ENCODE data around the gene ABCF1.

DNA sequence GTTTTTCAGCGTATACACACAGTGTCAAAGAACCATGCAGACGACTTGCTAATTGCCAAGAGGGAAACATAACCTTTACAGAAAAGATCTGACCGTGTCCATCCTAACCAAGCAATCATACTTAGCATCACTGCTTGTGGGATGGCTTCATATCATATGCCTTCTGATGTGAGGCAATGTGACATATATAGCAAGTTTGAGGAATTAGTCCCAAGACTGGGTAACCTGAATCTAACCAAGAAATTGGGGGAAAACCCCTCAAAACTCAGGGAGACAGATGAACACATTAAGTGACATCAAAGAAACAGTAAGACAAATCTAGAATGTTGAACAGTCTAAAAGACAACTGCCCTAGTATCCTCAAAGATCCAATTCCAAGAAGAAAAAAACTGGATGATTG lies 33.3 kb upstream of the ABCF1 start:
- TF ChIP-seq, protein P1, sequence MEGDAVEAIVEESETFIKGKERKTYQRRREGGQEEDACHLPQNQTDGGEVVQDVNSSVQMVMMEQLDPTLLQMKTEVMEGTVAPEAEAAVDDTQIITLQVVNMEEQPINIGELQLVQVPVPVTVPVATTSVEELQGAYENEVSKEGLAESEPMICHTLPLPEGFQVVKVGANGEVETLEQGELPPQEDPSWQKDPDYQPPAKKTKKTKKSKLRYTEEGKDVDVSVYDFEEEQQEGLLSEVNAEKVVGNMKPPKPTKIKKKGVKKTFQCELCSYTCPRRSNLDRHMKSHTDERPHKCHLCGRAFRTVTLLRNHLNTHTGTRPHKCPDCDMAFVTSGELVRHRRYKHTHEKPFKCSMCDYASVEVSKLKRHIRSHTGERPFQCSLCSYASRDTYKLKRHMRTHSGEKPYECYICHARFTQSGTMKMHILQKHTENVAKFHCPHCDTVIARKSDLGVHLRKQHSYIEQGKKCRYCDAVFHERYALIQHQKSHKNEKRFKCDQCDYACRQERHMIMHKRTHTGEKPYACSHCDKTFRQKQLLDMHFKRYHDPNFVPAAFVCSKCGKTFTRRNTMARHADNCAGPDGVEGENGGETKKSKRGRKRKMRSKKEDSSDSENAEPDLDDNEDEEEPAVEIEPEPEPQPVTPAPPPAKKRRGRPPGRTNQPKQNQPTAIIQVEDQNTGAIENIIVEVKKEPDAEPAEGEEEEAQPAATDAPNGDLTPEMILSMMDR (IDR thresholded peaks at IDR 0.05) = no peak
- TF ChIP-seq EP300 (IDR thresholded peaks at IDR 0.05) = no peak
- TF ChIP-seq POLR2A (IDR thresholded peaks at IDR 0.05) = no peak
- TF ChIP-seq POLR2AphosphoS5 (IDR thresholded peaks at IDR 0.05) = no peak
